ENCODE data around the gene BCL2. TPM values are rescaled to one million over a fixed set of nuclear protein-coding genes. Genes with fewer than 3 reads are reported as not detected.

Gene BCL2
- total and polyA plus RNA-seq, 7 donors: 2.8 to 25.7 (median 11.3) TPM

DNA sequence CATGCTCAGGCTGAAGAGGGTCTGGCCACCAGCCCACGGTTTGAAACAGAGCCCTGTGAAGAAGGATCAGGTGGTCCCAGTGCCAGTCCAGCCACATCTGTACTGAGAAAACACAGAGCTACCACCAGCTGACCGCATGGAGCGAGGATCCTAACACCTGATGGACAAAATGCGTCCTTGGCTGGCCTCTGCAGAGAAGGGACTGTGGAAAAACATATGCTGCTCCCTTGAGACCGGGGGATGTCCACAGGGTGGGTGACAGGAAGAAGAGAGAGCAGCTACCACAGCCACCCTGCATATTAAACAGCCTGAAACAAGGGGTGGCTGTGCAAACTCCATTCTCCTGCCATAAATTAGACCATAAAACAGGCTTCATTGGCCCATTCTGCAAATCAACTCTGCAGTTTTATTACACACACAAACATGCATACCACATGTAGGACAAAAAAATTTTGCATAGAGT lies 137.2 kb downstream of the BCL2 start:
- WGBS, 2 donors: 15 to 55% methylated on average over 5 of the region's 5 CpGs
- Histone ChIP-seq H3K4me3 (no peak overlapping the region), H3K4me1 (peaks cover 0 to 79% (median 70%) of the 10 kb centered on the region in 4 donors), H3K27ac (peak overlapping the region in 3 of 4 donors; percentile 29 to 53 (median 30)), H3K9me3 (no peaks in the 10 kb centered on the region), H3K27me3 (no peaks in the 10 kb centered on the region), H3K36me3 (no peaks in the 10 kb centered on the region)
- DNase-seq: peak; percentile 84
- intact Hi-C loops (cut with DNase I): no loop called here
- TF ChIP-seq EP300 (IDR thresholded peaks at IDR 0.05) (peak in 3 of 4 donors; percentile 9 to 80 (median 60)), POLR2AphosphoS5 (IDR thresholded peaks at IDR 0.05) (peak in 3 of 4 donors; percentile 8 to 73 (median 72))
- TF ChIP-seq, protein P1, sequence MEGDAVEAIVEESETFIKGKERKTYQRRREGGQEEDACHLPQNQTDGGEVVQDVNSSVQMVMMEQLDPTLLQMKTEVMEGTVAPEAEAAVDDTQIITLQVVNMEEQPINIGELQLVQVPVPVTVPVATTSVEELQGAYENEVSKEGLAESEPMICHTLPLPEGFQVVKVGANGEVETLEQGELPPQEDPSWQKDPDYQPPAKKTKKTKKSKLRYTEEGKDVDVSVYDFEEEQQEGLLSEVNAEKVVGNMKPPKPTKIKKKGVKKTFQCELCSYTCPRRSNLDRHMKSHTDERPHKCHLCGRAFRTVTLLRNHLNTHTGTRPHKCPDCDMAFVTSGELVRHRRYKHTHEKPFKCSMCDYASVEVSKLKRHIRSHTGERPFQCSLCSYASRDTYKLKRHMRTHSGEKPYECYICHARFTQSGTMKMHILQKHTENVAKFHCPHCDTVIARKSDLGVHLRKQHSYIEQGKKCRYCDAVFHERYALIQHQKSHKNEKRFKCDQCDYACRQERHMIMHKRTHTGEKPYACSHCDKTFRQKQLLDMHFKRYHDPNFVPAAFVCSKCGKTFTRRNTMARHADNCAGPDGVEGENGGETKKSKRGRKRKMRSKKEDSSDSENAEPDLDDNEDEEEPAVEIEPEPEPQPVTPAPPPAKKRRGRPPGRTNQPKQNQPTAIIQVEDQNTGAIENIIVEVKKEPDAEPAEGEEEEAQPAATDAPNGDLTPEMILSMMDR (IDR thresholded peaks at IDR 0.05): no peak

DNA sequence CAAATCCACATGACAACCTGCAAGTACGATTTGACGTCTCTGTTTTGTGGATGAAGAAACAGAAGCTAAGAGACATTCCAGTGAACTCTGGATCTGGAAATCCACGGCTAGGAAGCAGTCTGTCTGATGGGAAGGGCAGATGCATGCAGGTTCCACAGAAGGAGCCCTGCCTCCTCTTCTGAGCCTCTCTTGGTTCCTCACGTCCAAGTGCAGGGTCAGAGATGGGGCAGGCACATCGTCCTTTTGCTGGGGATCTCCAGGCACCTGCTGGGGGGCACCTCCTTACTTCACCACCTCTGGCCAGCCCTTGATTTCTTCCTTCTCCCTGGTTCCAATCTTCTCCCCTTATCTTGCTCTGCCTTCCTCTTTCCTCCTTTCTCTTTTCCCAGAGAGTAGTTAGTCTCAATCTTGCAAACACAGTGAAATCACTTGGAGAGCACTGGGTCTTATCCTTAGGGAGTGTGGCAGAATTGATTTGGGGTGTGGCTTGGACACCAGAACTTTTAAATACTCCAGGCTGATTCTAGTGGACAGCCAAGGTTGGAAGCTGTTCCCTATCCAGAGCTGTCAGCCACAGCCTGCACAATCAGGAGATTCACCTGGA lies 137.8 kb downstream of the BCL2 start:
- Histone ChIP-seq H3K4me1 (peaks cover 0 to 78% (median 65%) of the 10 kb centered on the region in 4 donors), H3K27ac (peak overlapping the region in 3 of 4 donors; percentile 29 to 53 (median 30)), H3K4me3 (no peak overlapping the region), H3K9me3 (no peaks in the 10 kb centered on the region), H3K36me3 (no peaks in the 10 kb centered on the region), H3K27me3 (no peaks in the 10 kb centered on the region)
- no peak for DNase-seq
- intact Hi-C loops (cut with DNase I): no loop called here
- WGBS, 2 donors: 23 to 62% methylated on average over 5 of the region's 5 CpGs
- peak in 2 of 4 donors; percentile 77 to 89 for TF ChIP-seq POLR2AphosphoS5 (IDR thresholded peaks at IDR 0.05)
- no peak for TF ChIP-seq EP300 (IDR thresholded peaks at IDR 0.05)

DNA sequence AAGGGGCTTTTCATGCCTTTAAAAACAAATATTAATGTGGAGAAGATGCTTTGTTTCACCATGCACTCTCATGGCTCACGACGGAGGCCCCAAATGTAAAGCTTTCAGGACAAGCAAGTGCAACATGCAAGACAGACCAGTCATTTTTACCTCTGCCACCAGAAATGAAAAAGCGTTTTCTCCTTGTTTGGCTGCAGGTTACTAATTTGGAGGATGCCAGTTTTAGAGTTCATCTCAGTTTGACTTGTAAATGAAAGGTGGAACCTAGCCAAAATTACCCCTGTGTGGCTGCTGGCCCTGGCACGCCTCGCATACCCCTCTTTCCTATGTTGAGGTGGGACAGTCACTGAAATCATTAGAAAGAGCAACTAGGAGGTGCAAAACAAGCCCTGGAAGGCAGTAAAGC lies 138.6 kb downstream of the BCL2 start:
- no peak for DNase-seq
- 76 to 80% methylated on average over 5 of the region's 5 CpGs for WGBS, 2 donors
- no peaks in the 10 kb centered on the region for H3K36me3 ChIP-seq
- no peak overlapping the region for H3K27ac ChIP-seq
- H3K9me3 ChIP-seq: no peaks in the 10 kb centered on the region
- H3K4me1 ChIP-seq: peaks cover 0 to 71% (median 58%) of the 10 kb centered on the region in 4 donors
- H3K4me3 ChIP-seq: no peak overlapping the region
- intact Hi-C loops (cut with DNase I): no loop called here
- H3K27me3 ChIP-seq: no peaks in the 10 kb centered on the region
- TF ChIP-seq POLR2AphosphoS5 (IDR thresholded peaks at IDR 0.05) (no peak), POLR2A (IDR thresholded peaks at IDR 0.05) (no peak), EP300 (IDR thresholded peaks at IDR 0.05) (no peak)
- TF ChIP-seq, protein P1 (IDR thresholded peaks at IDR 0.05): no peak

DNA sequence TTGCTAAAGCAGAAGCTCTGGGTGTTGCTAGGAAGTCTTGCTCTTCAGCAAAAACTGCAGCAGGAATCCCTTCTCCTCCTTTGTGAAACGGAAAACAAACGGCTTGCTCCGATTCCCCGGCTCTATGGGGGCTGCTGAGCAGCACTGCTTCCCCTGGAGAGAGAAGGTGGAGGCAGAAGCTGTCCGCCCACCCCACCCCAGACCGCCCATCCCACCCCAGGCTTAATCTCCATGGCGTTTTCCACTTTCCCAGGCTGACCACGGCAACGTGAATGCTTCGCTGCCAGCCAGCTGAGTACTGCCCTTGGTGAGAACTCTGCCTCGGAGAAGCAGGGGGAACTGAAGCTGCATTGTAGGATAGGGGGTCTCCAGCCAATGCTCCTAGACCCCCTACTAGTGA lies 139.2 kb downstream of the BCL2 start:
- H3K4me3 ChIP-seq: no peak overlapping the region
- no peaks in the 10 kb centered on the region for H3K36me3 ChIP-seq
- no peaks in the 10 kb centered on the region for H3K27me3 ChIP-seq
- intact Hi-C loops (cut with DNase I): no loop called here
- DNase-seq: no peak
- WGBS, 2 donors: 87 to 88% methylated on average over 11 of the region's 11 CpGs
- TF ChIP-seq POLR2AphosphoS5 (IDR thresholded peaks at IDR 0.05) (no peak), EP300 (IDR thresholded peaks at IDR 0.05) (no peak), POLR2A (IDR thresholded peaks at IDR 0.05) (no peak)
- TF ChIP-seq, protein P1 (IDR thresholded peaks at IDR 0.05): no peak
- H3K9me3 ChIP-seq: no peaks in the 10 kb centered on the region
- peaks cover 0 to 64% (median 53%) of the 10 kb centered on the region in 4 donors for H3K4me1 ChIP-seq
- no peak overlapping the region for H3K27ac ChIP-seq

DNA sequence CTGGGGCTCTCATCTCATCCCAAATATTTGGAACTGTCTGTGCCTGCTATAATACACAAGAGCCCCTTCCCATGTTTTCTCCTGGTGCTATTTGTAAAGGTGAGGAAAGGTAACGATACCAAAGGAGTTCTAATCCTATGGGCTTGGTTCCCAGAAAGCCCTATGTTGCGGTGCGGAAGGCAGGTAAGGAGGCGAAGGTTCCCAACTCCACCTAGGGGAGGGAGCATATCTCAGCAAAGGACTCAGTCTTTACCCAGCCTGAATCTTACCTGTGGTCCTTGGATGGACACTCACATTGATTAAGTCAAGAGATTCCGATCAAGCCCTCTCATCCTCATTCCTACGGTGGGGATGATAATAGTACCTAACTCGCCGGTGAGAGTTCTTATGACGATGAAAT lies 140.1 kb downstream of the BCL2 start:
- intact Hi-C loops (cut with DNase I): loop anchor here (5.0 kb wide), 2 partner anchors 87 to 138 kb away; partner anchors contain the start of gene BCL2
- H3K27me3 ChIP-seq: no peaks in the 10 kb centered on the region
- H3K4me3 ChIP-seq: no peak overlapping the region
- H3K9me3 ChIP-seq: no peaks in the 10 kb centered on the region
- TF ChIP-seq POLR2AphosphoS5 (IDR thresholded peaks at IDR 0.05) (no peak), EP300 (IDR thresholded peaks at IDR 0.05) (no peak), POLR2A (IDR thresholded peaks at IDR 0.05) (no peak)
- TF ChIP-seq, protein P1 (IDR thresholded peaks at IDR 0.05): no peak
- no peaks in the 10 kb centered on the region for H3K36me3 ChIP-seq
- H3K4me1 ChIP-seq: peaks cover 0 to 60% (median 52%) of the 10 kb centered on the region in 4 donors
- H3K27ac ChIP-seq: peak overlapping the region in 1 of 4 donors; percentile 79
- WGBS, 2 donors: 94 to 97% methylated on average over 9 of the region's 9 CpGs
- DNase-seq: no peak

All from sigmoid colon (tissue), 7 donors.